GM21526 (cell line): Measurements from ENCODE around the gene STARD9.
"Not testable (repeated sequence)": the region's sequence is repeated elsewhere in the genome, so short reads cannot be mapped to it uniquely, and the experiment has no call there.

Experiments
- ATAC-seq: cut with Tn5 transposase; IDR thresholded peaks from one replicate; pipeline ENCODE4 v1.9.1; 2021; ENCODE audit warnings: moderate library complexity; ENCODE audit not compliant: unreplicated experiment, low FRiP score

The STARD9 gene

GRCh38 chr15:42621996-42622925 is 46.9 kb downstream of the STARD9 start:
- no peak for ATAC-seq

DNA sequence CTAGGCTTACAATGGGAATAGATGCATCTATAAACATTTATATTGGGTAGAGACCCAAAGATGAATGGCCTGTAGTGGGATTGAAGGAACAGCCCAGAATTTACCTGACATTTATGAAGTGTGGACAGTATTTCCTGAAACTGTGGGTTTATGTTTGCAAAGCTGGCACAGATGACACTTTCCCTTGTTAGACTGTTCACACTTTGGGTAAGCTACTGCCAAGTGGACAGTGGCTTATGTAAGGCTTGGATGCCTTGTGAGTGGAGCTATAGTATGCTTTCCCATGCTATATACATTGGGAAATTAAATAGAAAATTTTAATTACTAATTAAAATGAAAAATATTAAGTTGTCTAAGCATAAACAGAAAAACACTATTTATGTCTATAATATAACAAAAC is 48.5 kb downstream of the STARD9 start:
- ATAC-seq, result no peak

- no peak for ATAC-seq
Observed at GRCh38 chr15:42627485-42627884, 52.1 kb downstream of the STARD9 start.

- ATAC-seq, result no peak
Observed at GRCh38 chr15:42628761-42629160, 53.4 kb downstream of the STARD9 start.

GRCh38 chr15:42632105-42632675 is 56.8 kb downstream of the STARD9 start:
- ATAC-seq, result no peak

DNA sequence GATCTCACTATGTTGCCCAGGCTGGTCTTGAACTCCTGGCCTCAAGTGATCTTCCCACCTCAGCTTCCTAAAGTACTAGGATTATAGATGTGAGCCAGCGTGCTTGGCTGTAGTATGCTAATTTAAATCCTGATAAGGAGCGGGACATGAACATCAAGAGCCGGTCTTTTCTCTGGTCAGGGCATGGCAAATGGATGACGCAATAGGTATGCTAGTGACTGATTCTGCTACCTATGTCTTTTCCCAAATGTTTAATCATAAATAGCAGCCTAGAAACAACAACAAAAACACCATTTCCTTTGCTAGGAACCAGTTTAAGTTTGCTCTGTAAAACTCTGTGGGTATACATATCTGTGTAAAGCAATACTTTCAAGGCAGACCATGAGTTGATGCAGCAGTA is 64.7 kb downstream of the STARD9 start:
- no peak for ATAC-seq

DNA sequence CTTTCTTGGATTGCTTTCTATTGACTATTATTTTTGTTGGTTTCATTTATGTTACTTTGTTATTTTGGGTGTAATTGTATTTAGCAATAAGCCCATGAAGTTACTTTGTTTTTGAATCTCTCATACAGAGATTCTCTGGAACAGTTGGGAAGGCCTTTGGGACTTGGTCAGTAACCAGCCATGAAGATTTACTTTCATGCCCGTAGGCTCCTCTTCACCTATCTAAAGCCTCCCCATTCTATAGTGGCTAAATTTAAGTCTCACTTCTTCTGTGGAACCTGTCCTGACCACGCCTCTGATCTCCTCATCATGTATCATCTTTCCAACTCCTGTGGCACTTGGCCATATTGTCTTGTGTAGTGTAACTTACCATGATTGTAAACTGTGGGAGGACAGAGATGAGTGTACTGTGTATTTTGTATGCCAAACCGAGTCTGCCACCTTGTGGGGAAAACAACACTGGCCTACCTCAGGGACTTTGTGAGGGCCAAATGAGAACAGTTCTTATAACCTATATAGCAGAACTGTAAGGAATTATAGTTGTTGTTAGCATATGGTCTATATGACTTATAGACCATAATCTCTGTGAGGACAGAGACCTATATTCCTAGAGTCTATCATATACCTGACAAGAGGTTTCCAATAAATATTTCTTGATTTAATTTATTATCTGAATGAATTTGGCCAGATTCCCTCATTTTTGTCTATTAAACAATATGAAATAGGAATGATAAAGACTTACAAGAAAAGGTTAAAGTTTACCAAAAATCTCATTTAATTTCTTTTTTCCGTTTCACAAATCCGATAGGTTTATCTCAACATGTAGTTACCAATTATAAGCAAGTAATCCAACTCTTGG is 75.0 kb downstream of the STARD9 start:
- no peak for ATAC-seq

- no peak for ATAC-seq
Observed at GRCh38 chr15:42665827-42666226, 90.4 kb downstream of the STARD9 start.

GRCh38 chr15:42667855-42668254 is 92.4 kb downstream of the STARD9 start:
- ATAC-seq, result no peak

GRCh38 chr15:42670451-42670850 is 95.0 kb downstream of the STARD9 start:
- no peak for ATAC-seq

DNA sequence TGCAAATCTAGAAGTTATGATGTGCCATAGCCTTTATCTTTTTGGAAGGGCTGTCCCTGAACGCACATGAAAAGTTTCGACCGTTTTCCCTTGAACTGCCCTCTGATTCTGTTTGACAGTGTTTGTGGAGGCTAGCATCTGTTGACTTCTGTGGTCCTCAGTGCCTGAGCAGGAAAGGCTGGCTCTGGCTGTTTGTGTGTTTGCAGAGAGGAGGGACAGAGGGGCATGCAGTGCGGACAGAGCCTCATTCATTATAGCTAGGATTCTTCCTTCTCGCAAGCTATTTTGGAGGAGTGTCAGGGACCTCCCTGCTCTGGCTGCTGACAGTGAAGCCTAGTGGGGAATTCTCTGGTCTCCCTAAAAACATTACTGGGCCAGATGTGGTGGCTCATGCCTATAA is 97.0 kb downstream of the STARD9 start:
- ATAC-seq, result no peak

DNA sequence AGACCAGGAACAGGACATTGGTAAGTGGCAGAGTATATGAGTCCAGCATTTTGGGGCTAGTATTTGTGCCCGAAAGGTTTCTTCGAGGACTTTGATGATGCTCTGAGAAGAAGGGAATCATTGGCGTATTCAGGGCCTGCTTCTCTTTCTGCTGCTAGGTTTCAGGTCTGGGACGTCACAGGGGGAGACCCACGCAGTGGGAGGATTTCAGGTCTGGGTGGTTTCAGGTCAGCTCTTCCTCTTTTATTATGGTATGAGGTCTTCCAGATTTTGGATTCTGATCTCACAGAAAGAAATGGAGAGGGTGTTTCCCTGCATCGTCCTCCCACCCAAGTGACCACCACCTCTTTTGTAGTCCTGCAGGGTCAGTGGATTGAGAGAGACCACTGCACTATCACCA is 99.1 kb downstream of the STARD9 start:
- ATAC-seq, result no peak

DNA sequence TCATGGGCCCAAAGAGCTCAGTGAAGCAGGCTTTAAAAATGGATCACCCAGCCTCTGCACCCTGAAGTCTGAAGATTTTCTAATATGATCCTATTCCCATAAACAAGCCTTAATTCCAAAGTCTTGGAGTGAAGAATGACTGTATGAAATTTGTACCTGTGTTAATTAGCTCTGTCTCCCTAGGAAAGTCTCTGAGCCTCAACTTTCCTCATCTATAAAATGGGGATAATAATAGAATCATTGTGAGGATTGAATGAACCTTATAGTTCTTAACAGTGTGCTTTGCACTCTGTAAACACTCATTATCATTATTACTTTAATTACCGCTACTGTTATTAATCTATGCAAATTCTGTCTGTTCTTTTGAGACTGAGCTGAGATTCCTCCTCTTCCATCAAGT is 99.6 kb downstream of the STARD9 start:
- ATAC-seq, result no peak

GRCh38 chr15:42679285-42680141 is 104.1 kb downstream of the STARD9 start:
- no peak for ATAC-seq

DNA sequence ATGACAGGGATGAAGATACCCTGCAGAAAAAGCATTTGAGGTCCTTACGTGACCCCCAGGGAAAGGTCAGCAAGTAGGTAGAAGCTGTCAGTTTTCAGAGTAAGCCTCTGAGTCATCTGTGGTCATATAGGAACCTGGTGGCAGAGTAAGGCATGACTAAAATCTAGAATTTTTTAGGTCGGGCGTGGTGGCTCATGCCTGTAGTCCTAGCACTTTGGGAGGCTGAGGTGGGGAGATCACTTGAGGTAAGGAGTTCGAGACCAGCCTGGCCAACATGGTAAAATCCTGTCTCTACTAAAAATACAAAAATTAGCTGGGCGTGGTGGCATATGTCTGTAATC is 104.7 kb downstream of the STARD9 start:
- not testable (repeated sequence) for ATAC-seq

DNA sequence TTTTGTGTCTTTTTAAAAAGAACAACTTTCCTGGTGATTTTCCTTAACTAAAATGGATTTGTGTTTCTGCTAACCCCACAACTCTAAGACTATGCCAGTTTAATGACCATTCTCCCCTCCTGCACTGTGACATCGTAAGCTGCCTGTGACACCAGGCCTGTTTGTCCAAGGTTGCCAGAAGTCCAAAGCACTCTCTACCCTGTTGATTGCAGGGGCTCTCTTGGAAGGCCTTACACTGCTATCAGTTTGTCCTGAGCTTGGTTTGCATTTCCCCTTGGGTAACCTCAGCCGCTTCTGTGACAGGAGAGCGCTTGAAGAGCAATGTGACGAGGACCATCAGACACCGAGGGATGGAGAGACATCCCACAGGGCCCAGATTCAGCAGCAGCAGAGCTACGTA is 105.7 kb downstream of the STARD9 start:
- ATAC-seq, result no peak

GRCh38 chr15:42686281-42686680 is 110.9 kb downstream of the STARD9 start:
- no peak for ATAC-seq

- no peak for ATAC-seq
Observed at GRCh38 chr15:42687740-42688139, 112.3 kb downstream of the STARD9 start.

- ATAC-seq, result no peak
Observed at GRCh38 chr15:42688301-42688700, 112.9 kb downstream of the STARD9 start.

- ATAC-seq, result no peak
Observed at GRCh38 chr15:42691308-42691707, 115.9 kb downstream of the STARD9 start.
